Mucosa of gallbladder (tissue), 1 donor: ENCODE results near the gene DMXL1. TPM values are rescaled to one million over a fixed set of nuclear protein-coding genes. Genes with fewer than 3 reads are reported as not detected.
"Not testable (repeated sequence)": the region's sequence is repeated elsewhere in the genome, so short reads cannot be mapped to it uniquely, and the experiment has no call there.

Experiments used
- DNase-seq: peaks from one replicate; pipeline ENCODE4 v3.0.0-alpha.2; 2020; ENCODE audit warnings: low spot score
- total RNA-seq: library from RNA; stranded (reverse); gene quantifications from one replicate; pipeline ENCODE4 v1.2.1, GENCODE V29; 2021
- donor health status: DM: no; HTN: no; CAD: no.

Gene DMXL1
- total RNA-seq, 1 donor from 2014 or later, result 51.4 TPM

DNA sequence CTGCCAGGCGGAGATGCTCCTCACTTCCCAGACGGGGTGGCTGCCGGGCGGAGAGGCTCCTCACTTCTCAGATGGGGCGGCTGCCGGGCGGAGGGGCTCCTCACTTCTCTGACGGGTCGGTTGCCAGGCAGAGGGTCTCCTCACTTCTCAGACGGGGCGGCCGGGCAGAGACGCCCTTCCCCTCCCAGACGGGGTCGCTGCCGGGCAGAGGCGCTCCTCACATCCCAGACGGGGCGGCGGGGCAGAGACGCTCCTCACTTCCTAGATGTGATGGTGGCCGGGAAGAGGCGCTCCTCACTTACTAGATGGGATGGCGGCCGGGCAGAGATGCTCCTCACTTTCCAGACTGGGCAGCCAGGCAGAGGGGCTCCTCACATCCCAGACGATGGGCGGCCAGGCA, 51.6 kb downstream of the DMXL1 start:
- not testable (repeated sequence) for DNase-seq

DNA sequence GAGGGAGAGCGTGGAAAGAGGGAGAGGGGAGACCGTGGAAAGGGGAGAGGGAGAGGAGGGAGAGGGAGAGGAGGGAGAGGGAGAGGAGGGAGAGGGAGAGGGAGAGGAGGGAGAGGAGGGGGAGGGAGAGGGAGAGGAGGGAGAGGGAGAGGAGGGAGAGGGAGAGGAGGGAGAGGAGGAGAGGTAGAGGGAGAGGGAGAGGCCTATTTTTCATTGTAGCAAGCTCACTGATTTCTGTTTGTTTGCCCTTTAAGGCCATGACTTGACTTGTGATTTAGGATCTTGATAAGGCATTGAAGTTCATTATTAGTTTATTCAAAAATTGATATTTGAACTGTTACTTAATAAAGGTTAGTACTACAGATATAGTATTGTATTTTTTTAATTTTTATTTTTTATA, 52.4 kb downstream of the DMXL1 start:
- DNase-seq, result no peak

DNA sequence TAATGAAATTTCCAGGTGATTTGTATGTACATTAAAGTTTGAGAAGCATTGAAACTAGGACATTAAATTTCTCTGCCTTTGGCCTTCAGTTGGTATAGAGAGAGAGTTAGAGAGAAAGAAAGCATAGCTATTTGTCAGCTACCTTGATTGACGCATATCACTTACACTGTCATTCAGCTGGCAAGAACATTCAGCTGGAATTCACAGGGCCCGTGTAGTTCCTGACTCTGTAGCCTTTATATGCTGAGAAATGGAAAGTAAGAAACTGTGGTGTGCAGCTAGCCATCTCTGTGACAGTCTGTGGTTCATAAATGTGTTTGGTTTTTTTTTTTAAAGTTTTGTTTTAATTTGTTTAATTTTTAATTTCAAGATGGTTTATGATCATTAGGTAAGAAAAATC, 58.9 kb downstream of the DMXL1 start:
- no peak for DNase-seq

GRCh38 chr5:119131530-119132304, 60.8 kb downstream of the DMXL1 start:
- DNase-seq, result no peak

DNA sequence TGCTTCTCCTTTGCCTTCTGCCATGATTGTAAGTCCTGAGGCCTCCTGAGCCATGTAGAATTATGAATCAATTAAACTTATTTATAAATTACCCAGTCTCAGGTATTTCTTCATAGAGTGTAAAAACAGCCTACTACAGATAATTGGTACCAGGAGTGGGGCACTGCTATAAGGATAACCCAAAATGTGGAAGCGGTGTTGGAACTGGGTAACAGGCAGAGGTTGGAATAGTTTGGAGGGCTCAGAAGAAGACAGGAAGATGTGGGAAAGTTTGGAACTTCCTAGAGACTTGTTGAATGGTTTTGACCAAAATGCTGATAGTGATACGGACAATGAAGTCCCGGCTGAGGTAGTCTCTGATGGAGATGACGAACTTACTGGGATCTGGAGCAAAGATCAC, 64.9 kb downstream of the DMXL1 start:
- DNase-seq, result not testable (repeated sequence)

GRCh38 chr5:119136666-119137318, 65.9 kb downstream of the DMXL1 start:
- DNase-seq, result no peak

DNA sequence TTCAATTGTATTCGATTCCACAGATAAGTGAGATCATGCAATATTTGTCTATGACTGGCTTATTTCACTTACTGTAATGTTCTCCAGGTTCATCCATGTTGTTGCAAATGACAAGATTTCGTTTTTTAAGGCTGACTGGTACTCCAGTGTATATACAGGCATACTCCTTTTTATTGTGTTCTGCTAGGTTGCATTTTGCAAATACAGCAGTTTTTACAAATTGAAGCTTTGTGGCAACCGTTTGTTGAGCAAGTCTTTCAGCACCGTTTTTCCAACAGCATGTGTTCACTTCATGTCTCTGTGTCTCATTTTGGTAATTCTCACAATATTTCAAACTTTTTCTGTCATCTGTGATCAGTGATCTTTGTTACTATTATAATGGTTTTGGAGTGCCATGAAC, 82.7 kb downstream of the DMXL1 start:
- no peak for DNase-seq

GRCh38 chr5:119158144-119158543, 87.3 kb downstream of the DMXL1 start:
- DNase-seq, result no peak

DNA sequence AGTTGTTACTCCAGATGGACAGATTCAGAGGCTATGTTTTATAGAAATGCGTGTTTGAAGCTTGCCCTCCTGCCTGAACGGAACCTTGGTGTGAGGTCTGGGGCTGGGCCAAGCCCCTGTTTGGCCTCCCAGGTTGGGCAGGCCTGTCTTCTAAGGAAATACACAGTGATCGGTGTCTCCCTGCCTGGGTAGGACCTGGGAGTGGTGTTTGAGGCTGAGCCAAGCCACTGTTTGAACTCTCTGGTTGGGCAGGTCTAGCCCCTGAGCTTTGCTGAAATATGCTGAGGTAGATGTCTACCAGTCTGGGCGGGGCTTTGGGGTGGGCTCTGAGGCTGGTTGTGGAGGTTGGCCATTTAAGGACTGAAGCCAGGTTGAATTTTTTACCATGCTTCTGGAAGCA, 90.5 kb downstream of the DMXL1 start:
- DNase-seq, result no peak

- no peak for DNase-seq
Observed at GRCh38 chr5:119166026-119166425, 95.1 kb downstream of the DMXL1 start.

DNA sequence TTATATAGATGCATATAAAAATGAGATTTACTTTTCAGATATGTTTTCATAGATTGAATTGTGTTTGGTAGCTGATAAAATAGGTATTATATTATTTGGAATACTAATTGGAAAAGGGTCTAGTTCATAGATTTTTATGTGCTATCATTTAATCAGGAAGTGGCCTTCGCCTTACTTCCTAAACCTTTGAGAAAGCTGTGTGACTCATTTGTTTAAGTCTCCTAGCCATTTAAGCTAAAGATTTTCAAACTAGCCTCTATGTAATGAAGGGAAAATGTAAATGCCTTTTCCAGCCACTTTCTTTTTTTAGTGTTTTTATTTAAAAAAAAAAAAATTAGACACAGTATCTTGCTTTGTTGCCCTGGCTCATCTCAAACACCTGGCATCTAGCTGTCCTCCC, 97.5 kb downstream of the DMXL1 start:
- no peak for DNase-seq

- DNase-seq, result no peak
Observed at GRCh38 chr5:119171686-119172085, 100.8 kb downstream of the DMXL1 start.

GRCh38 chr5:119174578-119175163, 103.8 kb downstream of the DMXL1 start:
- no peak for DNase-seq

GRCh38 chr5:119176785-119177184, 105.9 kb downstream of the DMXL1 start:
- DNase-seq, result no peak

GRCh38 chr5:119177226-119177625, 106.3 kb downstream of the DMXL1 start:
- DNase-seq, result no peak

DNA sequence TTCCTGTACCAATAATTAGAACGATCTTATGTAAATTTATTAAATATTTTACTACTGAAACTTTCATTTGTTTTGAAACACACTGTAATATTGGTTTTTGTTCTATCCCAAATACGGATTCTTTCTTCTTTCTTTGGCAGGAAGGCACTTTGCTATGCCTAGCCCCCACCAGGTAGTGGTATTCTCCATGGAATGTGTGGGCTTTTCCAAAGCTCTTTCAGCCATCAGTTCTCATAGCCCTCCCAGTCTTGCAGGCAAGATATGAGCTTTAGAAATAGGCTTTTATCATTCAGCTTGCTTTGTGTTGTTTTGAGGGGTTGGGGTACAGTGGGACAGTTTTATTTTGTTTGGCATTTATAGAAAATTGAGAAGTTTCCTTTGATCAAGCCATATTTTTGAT, 107.5 kb downstream of the DMXL1 start:
- DNase-seq, result no peak

DNA sequence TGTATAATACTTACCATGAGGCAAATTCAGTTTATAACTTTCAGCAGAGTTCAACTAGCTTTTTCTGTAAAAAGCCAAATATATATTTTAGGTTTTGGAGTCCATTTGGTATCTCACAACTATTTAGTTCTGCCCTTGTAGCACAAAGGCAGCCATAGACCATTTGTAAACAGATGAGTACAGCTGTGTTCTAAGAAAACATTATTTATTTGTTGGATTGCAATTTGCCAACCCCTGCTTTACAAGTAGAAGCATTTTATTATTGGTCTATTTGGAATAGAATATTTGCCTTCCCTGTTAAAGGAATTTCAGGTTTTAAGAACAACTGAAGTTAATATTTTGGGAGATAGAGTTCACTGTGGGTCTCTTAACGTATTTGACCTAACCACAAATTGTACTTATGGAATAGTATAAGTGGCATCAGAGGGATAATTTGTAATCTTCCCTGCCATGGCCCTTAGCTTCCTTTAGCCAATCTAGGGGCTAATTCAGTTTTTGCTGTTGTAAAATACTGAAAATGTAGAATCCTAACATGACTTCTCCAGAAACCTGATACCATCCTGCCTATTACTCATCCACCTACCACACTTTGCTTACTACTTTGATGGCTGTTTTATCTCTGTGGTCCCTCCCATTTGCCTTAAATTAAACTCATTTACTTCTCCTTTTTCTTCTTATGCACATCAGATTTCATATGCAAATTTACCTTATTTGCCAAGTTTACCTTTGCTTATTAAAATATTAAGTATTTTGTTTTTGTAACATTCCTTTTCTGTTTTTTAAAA, 109.2 kb downstream of the DMXL1 start:
- DNase-seq, result no peak

DNA sequence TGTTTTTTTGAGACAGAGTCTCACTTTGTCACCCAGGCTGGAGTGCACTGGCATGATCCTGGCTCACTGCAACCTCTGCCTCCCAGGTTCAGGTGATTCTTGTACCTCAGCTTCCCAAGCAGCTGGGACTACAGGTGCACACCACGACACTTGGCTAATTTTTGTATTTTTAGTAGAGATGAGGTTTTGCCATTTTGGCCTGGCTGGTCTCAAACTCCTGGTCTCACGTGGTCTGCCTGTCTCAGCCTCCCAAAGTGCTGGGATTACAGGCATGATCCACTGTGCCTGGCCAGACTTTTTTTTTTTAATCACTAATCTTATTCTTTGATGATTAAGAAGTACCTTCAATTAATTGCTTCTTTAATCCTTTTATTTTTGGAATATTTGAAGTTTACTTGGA, 114.6 kb downstream of the DMXL1 start:
- not testable (repeated sequence) for DNase-seq

GRCh38 chr5:119187776-119188529, 117.1 kb downstream of the DMXL1 start:
- no peak for DNase-seq

- no peak for DNase-seq
Observed at GRCh38 chr5:119190470-119191095, 119.7 kb downstream of the DMXL1 start.

GRCh38 chr5:119191944-119192343, 121.1 kb downstream of the DMXL1 start:
- no peak for DNase-seq
